ENCODE measurements around the gene COL27A1.

COL27A1 gene

GRCh38 chr9:114276908-114277821 lies 121.8 kb downstream of the COL27A1 start:
- DNase-seq, result no peak

- DNase-seq, result no peak
Observed at GRCh38 chr9:114278356-114278755, 123.0 kb downstream of the COL27A1 start.

- DNase-seq, result no peak
Observed at GRCh38 chr9:114278881-114279570, 123.7 kb downstream of the COL27A1 start.

- DNase-seq, result no peak
Observed at GRCh38 chr9:114279693-114280092, 124.4 kb downstream of the COL27A1 start.

DNA sequence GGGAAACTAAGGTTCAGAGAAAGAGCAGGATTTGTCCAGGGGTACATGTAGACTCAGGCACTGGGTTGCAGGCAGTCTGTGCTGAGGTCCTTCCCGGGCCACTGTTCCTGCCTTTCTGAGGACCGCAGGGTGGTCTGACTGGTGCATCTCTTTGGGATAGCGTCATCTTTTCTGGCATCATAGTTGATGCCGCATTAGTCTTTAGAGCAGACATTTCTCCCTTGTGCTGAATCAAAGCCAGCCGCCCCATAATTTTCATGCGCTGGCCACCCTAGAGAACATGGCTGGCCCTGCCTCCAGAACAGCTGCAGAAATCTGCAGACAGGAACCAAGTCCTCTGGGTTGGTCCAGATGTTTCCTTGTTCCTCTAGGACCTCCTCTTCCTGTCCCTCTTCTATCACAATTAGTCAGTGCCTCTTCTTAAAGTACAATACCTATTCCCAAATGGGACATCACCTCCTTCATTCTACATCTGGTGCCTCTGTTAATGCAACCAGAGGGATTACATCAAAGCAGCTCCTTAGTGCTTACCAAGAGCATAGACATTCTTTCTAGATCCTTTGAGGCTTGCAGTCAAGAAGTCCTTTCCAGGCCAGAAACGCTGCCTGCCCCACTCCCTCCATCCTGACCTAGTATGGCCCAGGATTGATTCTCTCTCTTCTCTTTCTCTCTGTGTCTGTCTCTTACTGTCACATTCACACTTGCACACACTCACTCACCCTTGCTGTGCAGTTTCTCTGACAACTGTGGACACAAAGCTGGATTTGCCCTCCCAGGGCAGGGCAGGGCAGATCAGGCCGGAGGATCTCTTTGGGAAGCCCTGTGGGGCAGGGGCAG lies 125.5 kb downstream of the COL27A1 start:
- DNase-seq, result no peak

DNA sequence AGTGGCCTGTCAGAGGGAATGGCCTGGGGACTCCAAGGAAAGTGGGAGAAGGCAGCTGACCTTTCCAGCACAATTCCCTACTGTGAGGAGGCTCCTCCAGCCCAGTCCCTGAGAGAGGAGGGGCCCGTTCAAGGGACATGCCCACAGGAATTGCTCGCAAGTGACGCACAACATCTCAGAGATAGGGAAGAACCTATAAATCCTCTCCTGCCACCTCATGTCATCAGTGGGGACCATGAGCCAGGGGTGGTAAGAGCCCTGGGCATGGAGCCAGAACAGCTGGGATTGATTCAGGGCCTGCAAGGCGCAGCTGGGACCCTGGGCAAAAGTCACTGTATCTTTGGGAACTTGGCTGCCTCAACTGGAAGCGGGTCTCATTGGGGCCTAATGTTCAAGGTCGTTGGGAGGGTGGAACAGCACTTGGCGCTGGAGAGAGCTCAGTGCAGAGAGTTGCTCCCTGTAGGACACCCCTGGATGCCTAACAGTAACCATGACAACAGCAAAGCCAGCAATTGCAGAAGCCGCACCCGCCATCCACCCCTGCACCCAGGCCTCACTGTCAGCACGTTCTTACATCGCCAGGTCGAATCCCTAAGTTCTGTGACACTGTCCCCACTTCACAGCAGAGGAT lies 126.3 kb downstream of the COL27A1 start:
- DNase-seq, result no peak

DNA sequence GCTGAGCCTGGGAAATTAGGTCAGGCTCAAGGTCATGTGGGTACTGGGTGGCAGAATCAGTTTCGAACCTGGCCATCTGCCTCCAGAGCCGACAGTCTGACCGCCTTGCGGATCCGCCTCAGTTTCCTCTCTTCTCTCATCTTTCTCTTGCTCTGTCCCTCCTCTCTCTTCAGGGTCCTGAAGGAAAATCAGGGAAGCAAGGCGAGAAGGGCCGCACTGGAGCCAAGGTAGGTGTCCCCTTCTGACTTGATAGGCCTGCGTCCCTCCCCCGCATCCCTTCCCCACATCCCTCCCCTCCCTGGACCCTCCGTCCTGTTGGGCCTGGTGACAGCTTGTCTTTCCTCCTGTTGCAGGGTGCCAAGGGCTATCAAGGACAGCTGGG lies 126.8 kb downstream of the COL27A1 start:
- DNase-seq, result no peak

DNA sequence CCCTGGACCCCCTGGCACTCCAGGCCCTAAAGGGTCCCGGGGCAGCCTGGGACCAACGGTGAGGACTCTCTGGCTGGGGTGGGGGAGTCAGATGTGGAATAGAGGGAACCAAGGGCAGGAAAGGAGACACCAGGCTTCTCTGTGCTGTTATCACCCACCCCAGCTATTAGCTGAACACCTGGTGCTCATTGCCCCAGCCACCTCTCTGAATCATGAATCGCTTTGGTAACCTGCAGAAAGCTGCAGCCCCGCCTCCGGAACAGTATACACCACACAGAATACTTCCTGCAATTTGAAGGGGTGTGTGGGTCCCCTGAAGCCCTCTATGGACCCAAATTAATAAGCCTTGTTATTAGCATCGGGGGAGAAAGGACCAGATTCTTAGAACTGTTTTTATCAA lies 127.2 kb downstream of the COL27A1 start:
- DNase-seq, result no peak

- no peak for DNase-seq
Observed at GRCh38 chr9:114282926-114283325, 127.6 kb downstream of the COL27A1 start.

GRCh38 chr9:114283551-114284111 lies 128.3 kb downstream of the COL27A1 start:
- DNase-seq, result no peak

DNA sequence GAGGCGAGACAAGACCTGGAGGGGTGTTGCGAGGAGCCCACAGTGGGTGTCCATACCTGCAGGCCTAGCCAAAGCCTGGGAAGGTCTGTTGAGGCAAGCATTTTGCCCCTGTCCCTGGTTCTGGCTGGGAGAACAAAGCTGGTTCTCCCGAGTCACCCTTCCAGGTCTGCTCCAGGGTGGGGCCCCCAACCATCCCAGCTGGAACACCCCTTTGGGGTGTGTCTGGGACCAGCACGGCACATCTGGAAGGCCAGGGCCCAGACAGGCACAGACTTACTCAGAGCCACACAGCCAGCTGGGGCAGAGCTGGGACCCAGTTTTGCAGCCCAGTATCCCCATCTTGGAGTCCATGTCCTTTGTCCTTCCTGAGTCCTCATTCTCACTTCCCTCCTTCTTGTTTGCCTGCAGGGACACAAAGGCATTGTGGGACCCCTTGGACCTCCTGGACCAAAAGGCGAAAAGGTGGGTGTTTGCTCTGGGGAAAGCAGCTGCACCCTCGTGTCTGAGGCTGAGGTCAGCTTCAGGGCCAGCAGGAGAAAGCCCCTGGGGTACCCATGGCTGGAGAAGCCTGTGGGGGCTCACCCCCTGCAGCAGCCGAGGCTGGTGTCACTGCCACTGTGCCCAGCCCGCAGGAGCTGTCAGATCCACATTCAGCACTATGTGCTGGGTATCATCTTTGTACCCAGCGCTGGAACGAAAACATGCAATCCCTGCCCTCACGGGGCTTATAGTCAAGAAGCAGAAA lies 129.2 kb downstream of the COL27A1 start:
- DNase-seq, result no peak

DNA sequence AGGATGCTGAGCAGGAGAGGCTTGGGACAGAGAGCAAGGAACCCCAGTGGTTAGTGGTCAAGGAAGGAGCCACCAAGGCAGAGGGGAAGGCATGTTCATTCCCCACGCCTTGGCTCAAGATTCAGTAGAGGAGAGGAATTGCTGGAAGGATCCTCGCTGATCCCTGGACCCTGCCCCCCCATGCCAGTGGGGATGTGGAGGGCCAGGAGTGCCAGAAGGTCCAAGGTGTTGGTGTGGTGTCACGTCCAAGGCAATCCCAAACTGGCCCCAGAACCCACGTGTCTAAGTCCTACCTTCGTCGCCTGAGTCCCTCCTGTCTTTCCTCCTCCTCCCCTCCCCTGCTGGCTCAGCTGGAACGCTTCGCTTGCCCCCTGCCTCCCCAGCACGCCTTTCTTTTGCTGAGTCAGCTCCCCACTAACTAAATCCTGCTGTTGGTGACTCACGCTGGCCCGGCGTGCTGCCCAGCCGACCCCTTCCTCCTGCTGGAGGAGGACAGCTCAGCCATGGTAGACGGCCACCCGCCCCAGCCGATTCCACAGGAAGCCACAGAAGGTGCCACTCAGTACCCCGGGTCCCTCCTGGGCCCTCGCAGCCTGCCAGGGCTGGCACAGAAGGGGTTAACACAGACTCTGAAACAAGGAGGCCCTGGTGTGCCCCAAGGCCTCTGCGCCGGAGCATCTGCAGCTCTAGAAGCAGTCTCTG lies 130.0 kb downstream of the COL27A1 start:
- DNase-seq, result no peak

GRCh38 chr9:114286146-114286679 lies 130.9 kb downstream of the COL27A1 start:
- DNase-seq, result no peak

GRCh38 chr9:114287001-114287762 lies 131.8 kb downstream of the COL27A1 start:
- DNase-seq, result no peak

DNA sequence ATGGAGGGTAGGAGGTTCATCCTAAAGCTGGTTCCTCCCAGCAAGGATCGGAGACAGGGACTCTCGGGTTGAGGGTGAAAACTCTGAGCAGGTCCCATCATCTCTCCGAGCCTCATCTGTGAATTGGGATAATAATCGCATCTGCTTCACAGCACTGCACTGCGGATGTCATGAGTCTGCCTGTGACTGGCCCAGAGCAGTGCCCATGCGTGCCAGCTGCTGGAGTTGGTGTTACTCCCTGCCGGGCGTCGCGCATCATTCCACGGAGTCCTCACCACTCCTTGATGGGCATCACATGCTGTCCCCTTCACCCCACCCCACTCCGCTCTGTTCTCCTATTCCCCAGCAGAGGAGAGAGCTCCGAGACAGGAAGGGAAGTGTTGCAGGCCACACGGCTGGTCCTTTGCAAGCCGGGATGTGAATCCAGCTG lies 132.4 kb downstream of the COL27A1 start:
- no peak for DNase-seq

GRCh38 chr9:114288193-114289091 lies 133.1 kb downstream of the COL27A1 start:
- DNase-seq, result no peak

DNA sequence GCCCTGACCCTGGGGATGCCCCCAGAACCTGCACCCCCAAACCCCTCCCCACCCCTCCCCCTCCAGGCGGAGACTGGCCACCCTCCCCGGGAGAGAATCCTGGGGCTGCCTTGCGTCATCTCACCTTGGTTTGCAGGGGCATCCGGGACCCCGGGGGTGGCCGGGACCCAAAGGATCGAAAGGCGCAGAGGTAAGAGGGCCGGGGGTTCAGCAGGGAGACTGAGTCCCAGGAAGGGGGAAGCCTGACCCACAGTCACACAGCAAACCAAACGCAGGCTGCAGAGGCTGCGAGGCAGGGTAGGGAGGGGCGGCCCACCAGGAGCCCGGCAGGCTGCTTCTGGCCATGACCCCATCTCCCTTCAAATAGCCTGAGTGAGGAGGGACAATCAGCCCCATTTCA lies 133.8 kb downstream of the COL27A1 start:
- DNase-seq, result no peak

DNA sequence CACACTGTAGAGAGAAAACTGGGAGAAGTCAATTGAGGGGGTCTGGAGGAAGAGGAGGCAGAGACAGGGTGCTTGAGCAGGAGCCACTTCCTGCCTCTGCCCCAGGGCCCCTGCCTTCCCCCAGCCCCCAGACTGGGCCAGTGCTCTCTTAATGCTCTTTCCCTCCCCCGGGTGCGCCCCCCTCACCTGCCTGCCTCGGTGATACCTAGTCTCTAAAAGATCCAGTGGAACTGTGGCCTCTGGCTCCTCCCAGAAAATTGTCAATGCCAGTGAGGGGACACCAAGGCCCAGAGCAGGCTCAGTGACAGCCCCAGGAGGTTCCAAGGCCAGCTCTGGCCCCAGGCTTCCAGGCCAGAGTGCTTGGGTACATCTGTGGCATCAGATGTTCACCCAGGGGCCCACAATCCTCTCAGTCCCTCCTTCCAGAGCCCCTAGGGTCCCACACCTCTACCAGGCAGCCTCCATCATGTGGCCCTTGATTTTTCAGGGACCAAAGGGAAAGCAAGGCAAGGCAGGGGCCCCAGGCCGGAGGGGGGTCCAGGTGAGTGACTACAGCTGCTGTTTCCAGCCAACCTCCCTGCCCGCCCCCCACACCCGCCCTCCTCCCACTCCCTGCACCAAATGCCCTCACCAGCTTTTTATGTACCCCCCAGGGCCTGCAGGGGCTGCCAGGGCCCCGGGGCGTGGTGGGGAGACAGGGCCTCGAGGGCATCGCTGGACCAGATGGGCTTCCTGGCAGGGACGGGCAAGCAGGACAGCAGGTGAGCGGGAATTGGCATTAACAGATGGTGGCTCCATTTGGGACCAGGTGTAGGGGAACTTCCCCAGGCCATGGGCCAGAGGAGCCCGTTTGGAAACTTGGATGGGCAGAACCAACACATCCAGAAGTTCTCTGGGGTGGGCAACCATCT lies 134.5 kb downstream of the COL27A1 start:
- DNase-seq, result no peak

Measured in GF-D8 (cell line).